ENCODE results near the gene MAP2K6. TPM values are rescaled to one million over a fixed set of nuclear protein-coding genes. Genes with fewer than 3 reads are reported as not detected.

The MAP2K6 gene
- total and polyA plus RNA-seq, 7 experiments from 2014 or later = 7.6 to 21.4 (median 18.3) TPM

DNA sequence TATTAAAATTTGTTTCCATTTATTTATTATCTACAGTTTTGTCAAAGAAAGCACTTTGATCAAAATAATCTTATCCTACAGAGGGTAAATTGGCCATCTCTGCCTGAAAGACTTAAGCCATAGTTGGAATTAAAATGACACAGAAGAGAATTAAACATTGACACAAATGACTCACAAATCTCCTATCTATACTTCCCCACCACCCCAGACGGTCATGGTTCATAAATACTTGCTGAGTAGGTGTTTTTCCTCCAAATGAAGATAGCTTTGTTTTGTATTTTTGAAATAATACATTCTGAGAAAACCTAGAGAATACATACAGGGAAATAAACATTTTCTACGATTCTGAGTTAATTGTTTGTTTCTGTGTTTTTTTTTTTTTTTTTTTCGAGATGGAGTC is 142.8 kb downstream of the MAP2K6 start:
- no peak overlapping the region for H3K27ac Mint-ChIP-seq
- ChIA-PET CTCF (no interaction called here), POLR2A (no interaction called here)
- no peaks in the 10 kb centered on the region for H3K27me3 ChIP-seq (ENCODE audit: control insufficient read depth in 2 of 2, insufficient read depth in 2 of 2, low read length in 2 of 2)
- H3K4me1 Mint-ChIP-seq = no peaks in the 10 kb centered on the region
- no peak overlapping the region for H3K4me3 ChIP-seq (ENCODE audit: low read length)
- H3K4me1 ChIP-seq (ENCODE audit: control insufficient read depth in 2 of 2, insufficient read depth in 2 of 2, low read length in 2 of 2) = no peaks in the 10 kb centered on the region
- no peaks in the 10 kb centered on the region for H3K9me3 ChIP-seq (ENCODE audit: control insufficient read depth in 2 of 3, low read length in 3 of 3)
- ATAC-seq (no peak), DNase-seq (no peak)
- peaks cover 0 to 8% (median 0%) of the 10 kb centered on the region in 11 donors for H3K9me3 Mint-ChIP-seq
- intact Hi-C loops (cut with micrococcal nuclease) = no loop called here
- no peak overlapping the region for H3K27ac ChIP-seq (ENCODE audit: low read depth, low read length)
- no peak overlapping the region for H3K4me3 Mint-ChIP-seq
- no peaks in the 10 kb centered on the region for H3K36me3 ChIP-seq (ENCODE audit: control insufficient read depth in 2 of 3, insufficient read depth in 3 of 3, low read length in 3 of 3)
- no peaks in the 10 kb centered on the region for H3K27me3 Mint-ChIP-seq
- peaks cover 0 to 29% (median 17%) of the 10 kb centered on the region in 5 donors for H3K36me3 Mint-ChIP-seq

- Histone ChIP-seq H3K9me3 (ENCODE audit: control insufficient read depth in 2 of 3, low read length in 3 of 3) (no peaks in the 10 kb centered on the region), H3K4me3 (ENCODE audit: low read length) (no peak overlapping the region), H3K4me1 (ENCODE audit: control insufficient read depth in 2 of 2, insufficient read depth in 2 of 2, low read length in 2 of 2) (no peaks in the 10 kb centered on the region), H3K36me3 (ENCODE audit: control insufficient read depth in 2 of 3, insufficient read depth in 3 of 3, low read length in 3 of 3) (no peaks in the 10 kb centered on the region), H3K27ac (ENCODE audit: low read depth, low read length) (no peak overlapping the region), H3K27me3 (ENCODE audit: control insufficient read depth in 2 of 2, insufficient read depth in 2 of 2, low read length in 2 of 2) (no peaks in the 10 kb centered on the region)
- Mint-ChIP-seq H3K27ac (no peak overlapping the region), H3K9me3 (peaks cover 0 to 2% (median 0%) of the 10 kb centered on the region in 11 donors), H3K27me3 (no peaks in the 10 kb centered on the region), H3K36me3 (peaks cover 0 to 15% (median 2%) of the 10 kb centered on the region in 5 donors), H3K4me1 (no peaks in the 10 kb centered on the region), H3K4me3 (no peak overlapping the region)
- DNase-seq (no peak), ATAC-seq (no peak)
- intact Hi-C loops (cut with micrococcal nuclease) = no loop called here
- ChIA-PET POLR2A (no interaction called here), CTCF (no interaction called here)
Observed at GRCh38 chr17:69558796-69559195, 144.3 kb downstream of the MAP2K6 start.

DNA sequence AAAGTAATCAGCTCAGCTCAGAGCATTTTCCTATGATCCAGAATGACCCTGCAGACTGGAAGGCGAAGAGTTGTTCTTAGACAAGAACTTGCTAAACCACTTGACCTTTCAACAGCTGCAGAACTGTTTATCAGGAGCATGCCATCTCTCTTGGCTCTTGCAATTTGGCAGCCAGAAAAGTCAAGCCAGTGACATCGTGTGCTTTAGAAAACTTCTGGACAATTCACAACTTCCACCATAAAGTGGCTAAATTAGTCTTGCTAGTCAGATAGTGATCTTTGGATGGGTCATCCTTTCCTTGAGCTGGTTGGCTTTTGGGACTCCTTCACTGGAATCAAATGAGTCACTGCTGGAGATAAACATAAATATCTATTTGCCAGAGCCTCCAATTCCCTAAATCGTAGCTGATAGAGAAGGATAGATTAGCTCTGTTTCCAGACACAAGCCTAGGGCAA is 146.5 kb downstream of the MAP2K6 start:
- Mint-ChIP-seq H3K4me1 (no peaks in the 10 kb centered on the region), H3K9me3 (no peaks in the 10 kb centered on the region), H3K27me3 (no peaks in the 10 kb centered on the region), H3K36me3 (peaks cover 0 to 11% (median 0%) of the 10 kb centered on the region in 5 donors), H3K27ac (peak overlapping the region in 1 of 9 donors; percentile 0), H3K4me3 (no peak overlapping the region)
- no peak for ATAC-seq
- H3K9me3 ChIP-seq (ENCODE audit: control insufficient read depth in 2 of 3, low read length in 3 of 3) = no peaks in the 10 kb centered on the region
- H3K4me1 ChIP-seq (ENCODE audit: control insufficient read depth in 2 of 2, insufficient read depth in 2 of 2, low read length in 2 of 2) = no peaks in the 10 kb centered on the region
- intact Hi-C loops (cut with micrococcal nuclease) = loop anchor here in 1 of 2 donors (10.0 kb wide), 1 partner anchor 994 kb away; no protein-coding TSS in a partner anchor
- H3K27me3 ChIP-seq (ENCODE audit: control insufficient read depth in 2 of 2, insufficient read depth in 2 of 2, low read length in 2 of 2) = no peaks in the 10 kb centered on the region
- no peak overlapping the region for H3K4me3 ChIP-seq (ENCODE audit: low read length)
- POLR2A ChIA-PET = no interaction called here
- no peak for DNase-seq
- no peak overlapping the region for H3K27ac ChIP-seq (ENCODE audit: low read depth, low read length)
- no peaks in the 10 kb centered on the region for H3K36me3 ChIP-seq (ENCODE audit: control insufficient read depth in 2 of 3, insufficient read depth in 3 of 3, low read length in 3 of 3)
- CTCF ChIA-PET = no interaction called here

GRCh38 chr17:69561462-69561861 is 147.0 kb downstream of the MAP2K6 start:
- intact Hi-C loops (cut with micrococcal nuclease) = loop anchor here in 1 of 2 donors (10.0 kb wide), 1 partner anchor 993 kb away; no protein-coding TSS in a partner anchor
- DNase-seq (no peak), ATAC-seq (no peak)
- H3K9me3 ChIP-seq (ENCODE audit: control insufficient read depth in 2 of 3, low read length in 3 of 3) = no peaks in the 10 kb centered on the region
- no peaks in the 10 kb centered on the region for H3K27me3 Mint-ChIP-seq
- H3K36me3 ChIP-seq (ENCODE audit: control insufficient read depth in 2 of 3, insufficient read depth in 3 of 3, low read length in 3 of 3) = no peaks in the 10 kb centered on the region
- H3K4me1 Mint-ChIP-seq = no peaks in the 10 kb centered on the region
- CTCF ChIA-PET = no interaction called here
- no peak overlapping the region for H3K4me3 ChIP-seq (ENCODE audit: low read length)
- H3K4me1 ChIP-seq (ENCODE audit: control insufficient read depth in 2 of 2, insufficient read depth in 2 of 2, low read length in 2 of 2) = no peaks in the 10 kb centered on the region
- POLR2A ChIA-PET = no interaction called here
- no peak overlapping the region for H3K27ac Mint-ChIP-seq
- H3K27ac ChIP-seq (ENCODE audit: low read depth, low read length) = no peak overlapping the region
- H3K27me3 ChIP-seq (ENCODE audit: control insufficient read depth in 2 of 2, insufficient read depth in 2 of 2, low read length in 2 of 2) = no peaks in the 10 kb centered on the region
- peaks cover 0 to 8% (median 0%) of the 10 kb centered on the region in 5 donors for H3K36me3 Mint-ChIP-seq
- no peak overlapping the region for H3K4me3 Mint-ChIP-seq
- H3K9me3 Mint-ChIP-seq = no peaks in the 10 kb centered on the region

DNA sequence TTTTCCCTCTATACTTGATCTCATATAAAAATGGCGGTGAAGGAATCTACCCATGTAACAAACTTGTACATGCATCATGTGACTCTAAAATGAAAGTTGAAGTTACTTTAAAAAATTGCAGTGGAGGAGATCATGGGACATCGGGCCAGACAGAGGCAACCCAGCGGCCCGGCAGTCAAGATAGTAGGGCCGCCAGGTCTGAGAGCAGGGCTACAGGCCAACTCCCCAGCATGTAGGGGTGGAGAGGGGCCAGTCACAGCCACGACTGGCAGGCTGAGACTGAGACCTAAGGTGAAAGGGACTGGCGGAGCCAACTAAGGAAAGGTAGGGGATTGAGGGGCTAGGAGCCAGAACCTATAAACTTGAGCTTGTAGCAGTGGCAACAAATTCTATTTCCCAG is 150.9 kb downstream of the MAP2K6 start:
- Mint-ChIP-seq H3K27me3 (peaks cover 2 to 11% (median 4%) of the 10 kb centered on the region in 5 donors), H3K9me3 (no peaks in the 10 kb centered on the region), H3K4me3 (no peak overlapping the region), H3K36me3 (no peaks in the 10 kb centered on the region), H3K4me1 (peaks cover 0 to 6% (median 5%) of the 10 kb centered on the region in 7 donors), H3K27ac (no peak overlapping the region)
- H3K9me3 ChIP-seq (ENCODE audit: control insufficient read depth in 2 of 3, low read length in 3 of 3) = no peaks in the 10 kb centered on the region
- no peaks in the 10 kb centered on the region for H3K27me3 ChIP-seq (ENCODE audit: control insufficient read depth in 2 of 2, insufficient read depth in 2 of 2, low read length in 2 of 2)
- no peak for DNase-seq
- H3K27ac ChIP-seq (ENCODE audit: low read depth, low read length) = no peak overlapping the region
- no peak for ATAC-seq
- H3K36me3 ChIP-seq (ENCODE audit: control insufficient read depth in 2 of 3, insufficient read depth in 3 of 3, low read length in 3 of 3) = no peaks in the 10 kb centered on the region
- H3K4me1 ChIP-seq (ENCODE audit: control insufficient read depth in 2 of 2, insufficient read depth in 2 of 2, low read length in 2 of 2) = no peaks in the 10 kb centered on the region
- POLR2A ChIA-PET = no interaction called here
- CTCF ChIA-PET = no interaction called here
- no peak overlapping the region for H3K4me3 ChIP-seq (ENCODE audit: low read length)
- intact Hi-C loops (cut with micrococcal nuclease) = loop anchor here in 1 of 2 donors (10.0 kb wide), 1 partner anchor 989 kb away; no protein-coding TSS in a partner anchor

DNA sequence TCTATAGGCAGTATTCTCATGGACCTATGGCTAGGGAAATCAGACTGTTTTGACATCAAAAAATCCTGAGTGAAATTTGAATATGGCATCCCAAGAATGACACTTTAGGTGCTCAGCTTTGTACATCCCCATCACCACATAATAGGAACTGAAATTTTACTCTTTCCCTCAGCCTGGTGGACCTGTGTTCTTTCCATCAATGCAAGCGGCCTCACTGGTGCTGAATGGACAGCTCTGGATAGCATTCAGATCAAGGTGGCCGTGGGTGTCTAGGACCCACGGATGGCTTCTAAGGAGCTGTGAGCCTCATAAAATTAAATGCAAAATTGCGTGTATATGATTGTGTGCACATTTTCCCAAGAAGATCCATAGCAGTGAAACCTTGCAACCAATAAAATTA is 152.6 kb downstream of the MAP2K6 start:
- no peaks in the 10 kb centered on the region for H3K4me1 ChIP-seq (ENCODE audit: control insufficient read depth in 2 of 2, insufficient read depth in 2 of 2, low read length in 2 of 2)
- no peak overlapping the region for H3K4me3 ChIP-seq (ENCODE audit: low read length)
- ChIA-PET POLR2A (no interaction called here), CTCF (interaction anchor here (0.9 kb wide), 1 partner anchor 17 kb away, joined by 4 read pairs; no protein-coding TSS in a partner anchor)
- Mint-ChIP-seq H3K4me1 (peaks cover 0 to 6% (median 5%) of the 10 kb centered on the region in 7 donors), H3K27me3 (peaks cover 2 to 17% (median 6%) of the 10 kb centered on the region in 5 donors), H3K27ac (no peak overlapping the region), H3K4me3 (no peak overlapping the region), H3K9me3 (no peaks in the 10 kb centered on the region), H3K36me3 (no peaks in the 10 kb centered on the region)
- ATAC-seq = no peak
- no peak for DNase-seq
- no peaks in the 10 kb centered on the region for H3K36me3 ChIP-seq (ENCODE audit: control insufficient read depth in 2 of 3, insufficient read depth in 3 of 3, low read length in 3 of 3)
- intact Hi-C loops (cut with micrococcal nuclease) = loop anchor here in 1 of 2 donors (10.0 kb wide), 1 partner anchor 988 kb away; no protein-coding TSS in a partner anchor
- no peaks in the 10 kb centered on the region for H3K27me3 ChIP-seq (ENCODE audit: control insufficient read depth in 2 of 2, insufficient read depth in 2 of 2, low read length in 2 of 2)
- H3K27ac ChIP-seq (ENCODE audit: low read depth, low read length) = no peak overlapping the region
- H3K9me3 ChIP-seq (ENCODE audit: control insufficient read depth in 2 of 3, low read length in 3 of 3) = no peaks in the 10 kb centered on the region

DNA sequence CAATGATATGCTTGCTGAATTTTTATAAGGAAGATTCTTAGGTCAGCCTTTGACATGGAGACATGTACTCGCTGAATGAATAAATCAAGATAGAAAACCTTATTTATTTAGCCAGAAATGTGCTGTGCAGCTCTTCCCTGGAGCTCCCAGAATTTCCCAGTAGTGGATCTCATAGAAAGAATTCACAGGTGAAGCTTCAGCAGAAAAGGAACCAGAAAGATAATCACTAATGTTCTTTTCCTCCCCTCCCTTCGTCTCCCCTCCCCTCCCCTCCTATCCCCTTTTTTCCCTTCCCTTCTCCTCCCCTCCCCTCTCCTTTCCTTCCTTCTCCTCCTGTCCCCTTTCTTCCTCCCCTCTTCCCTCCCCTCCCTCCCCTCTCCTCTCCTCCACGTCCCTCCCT is 158.2 kb downstream of the MAP2K6 start:
- ChIA-PET CTCF (no interaction called here), POLR2A (no interaction called here)
- H3K36me3 ChIP-seq (ENCODE audit: control insufficient read depth in 2 of 3, insufficient read depth in 3 of 3, low read length in 3 of 3) = no peaks in the 10 kb centered on the region
- Mint-ChIP-seq H3K4me1 (peaks cover 0 to 6% (median 5%) of the 10 kb centered on the region in 7 donors), H3K36me3 (no peaks in the 10 kb centered on the region), H3K4me3 (no peak overlapping the region), H3K27ac (no peak overlapping the region), H3K27me3 (peaks cover 0 to 18% (median 14%) of the 10 kb centered on the region in 5 donors), H3K9me3 (no peaks in the 10 kb centered on the region)
- H3K27me3 ChIP-seq (ENCODE audit: control insufficient read depth in 2 of 2, insufficient read depth in 2 of 2, low read length in 2 of 2) = no peaks in the 10 kb centered on the region
- ATAC-seq (no peak), DNase-seq (no peak)
- intact Hi-C loops (cut with micrococcal nuclease) = no loop called here
- no peaks in the 10 kb centered on the region for H3K9me3 ChIP-seq (ENCODE audit: control insufficient read depth in 2 of 3, low read length in 3 of 3)
- H3K4me3 ChIP-seq (ENCODE audit: low read length) = no peak overlapping the region
- H3K27ac ChIP-seq (ENCODE audit: low read depth, low read length) = no peak overlapping the region
- H3K4me1 ChIP-seq (ENCODE audit: control insufficient read depth in 2 of 2, insufficient read depth in 2 of 2, low read length in 2 of 2) = no peaks in the 10 kb centered on the region

Measured in naive thymus-derived CD4-positive, alpha-beta T cell (primary cell).